ENCODE results near the gene CCDC88C. TPM values are rescaled to one million over a fixed set of nuclear protein-coding genes. Genes with fewer than 3 reads are reported as not detected.
"Not testable (repeated sequence)": the region's sequence is repeated elsewhere in the genome, so short reads cannot be mapped to it uniquely, and the experiment has no call there.

CCDC88C gene
- total RNA-seq, 2 donors from 2014 or later: 32.5 to 54.4 TPM

DNA sequence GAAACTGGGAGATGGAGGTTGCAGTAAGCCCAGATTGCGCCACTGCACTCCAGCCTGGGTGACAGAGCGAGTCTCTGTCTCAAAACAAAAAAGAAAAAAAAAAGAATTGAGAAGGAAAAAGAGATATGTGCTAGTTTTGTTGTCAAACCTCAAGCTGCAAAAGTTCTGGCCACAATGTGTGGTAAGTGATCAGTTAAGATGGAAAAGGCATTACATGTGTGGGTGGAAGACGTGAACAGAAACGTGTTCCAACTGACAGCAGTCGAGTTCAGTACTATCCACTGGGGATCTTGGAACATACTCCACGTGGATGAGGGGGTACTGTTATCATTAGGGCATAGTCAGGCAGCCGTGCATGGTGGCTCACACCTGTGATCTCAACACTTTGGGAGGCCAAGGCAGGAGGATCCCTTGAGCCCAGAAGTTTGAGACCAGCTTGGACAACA, 190.4 kb downstream of the CCDC88C start:
- no peak for DNase-seq (ENCODE audit: low spot score)

GRCh38 chr14:91226360-91226759, 191.3 kb downstream of the CCDC88C start:
- H3K4me1 ChIP-seq (replicated peaks); DNase-seq (ENCODE audit: low spot score); H3K4me3 ChIP-seq; H3K9me3 ChIP-seq; H3K36me3 ChIP-seq; H3K27ac ChIP-seq; H3K27me3 ChIP-seq (replicated peaks; ENCODE audit: insufficient read depth); intact Hi-C loops (cut with DNase I): not testable (repeated sequence)
- 90% methylated on average over 4 of the region's 4 CpGs for WGBS

More for the DNA sequence above, 190.4 kb downstream of the CCDC88C start:
- TF ChIP-seq POLR2AphosphoS5 (IDR thresholded peaks at IDR 0.05) (no peak), CTCF (IDR thresholded peaks at IDR 0.05) (no peak), POLR2A (IDR thresholded peaks at IDR 0.05) (no peak)
- Histone ChIP-seq H3K4me3 (no peak overlapping the region), H3K36me3 (no peaks in the 10 kb centered on the region), H3K27ac (no peak overlapping the region), H3K27me3 (replicated peaks; ENCODE audit: insufficient read depth) (no peaks in the 10 kb centered on the region), H3K4me1 (replicated peaks) (no peaks in the 10 kb centered on the region), H3K9me3 (no peaks in the 10 kb centered on the region)
- WGBS: 81% methylated on average over 7 of the region's 7 CpGs
- intact Hi-C loops (cut with DNase I): no loop called here

- Histone ChIP-seq H3K36me3 (no peaks in the 10 kb centered on the region), H3K4me1 (replicated peaks) (no peaks in the 10 kb centered on the region), H3K27ac (no peak overlapping the region), H3K4me3 (no peak overlapping the region), H3K9me3 (no peaks in the 10 kb centered on the region), H3K27me3 (replicated peaks; ENCODE audit: insufficient read depth) (no peaks in the 10 kb centered on the region)
- WGBS: 93% methylated on average over 7 of the region's 7 CpGs
- no peak for TF ChIP-seq POLR2A (IDR thresholded peaks at IDR 0.05)
- TF ChIP-seq CTCF (IDR thresholded peaks at IDR 0.05): no peak
- TF ChIP-seq POLR2AphosphoS5 (IDR thresholded peaks at IDR 0.05): no peak
- intact Hi-C loops (cut with DNase I): no loop called here
- DNase-seq (ENCODE audit: low spot score): no peak
Measured at GRCh38 chr14:91225025-91225424, 192.6 kb downstream of the CCDC88C start.

DNA sequence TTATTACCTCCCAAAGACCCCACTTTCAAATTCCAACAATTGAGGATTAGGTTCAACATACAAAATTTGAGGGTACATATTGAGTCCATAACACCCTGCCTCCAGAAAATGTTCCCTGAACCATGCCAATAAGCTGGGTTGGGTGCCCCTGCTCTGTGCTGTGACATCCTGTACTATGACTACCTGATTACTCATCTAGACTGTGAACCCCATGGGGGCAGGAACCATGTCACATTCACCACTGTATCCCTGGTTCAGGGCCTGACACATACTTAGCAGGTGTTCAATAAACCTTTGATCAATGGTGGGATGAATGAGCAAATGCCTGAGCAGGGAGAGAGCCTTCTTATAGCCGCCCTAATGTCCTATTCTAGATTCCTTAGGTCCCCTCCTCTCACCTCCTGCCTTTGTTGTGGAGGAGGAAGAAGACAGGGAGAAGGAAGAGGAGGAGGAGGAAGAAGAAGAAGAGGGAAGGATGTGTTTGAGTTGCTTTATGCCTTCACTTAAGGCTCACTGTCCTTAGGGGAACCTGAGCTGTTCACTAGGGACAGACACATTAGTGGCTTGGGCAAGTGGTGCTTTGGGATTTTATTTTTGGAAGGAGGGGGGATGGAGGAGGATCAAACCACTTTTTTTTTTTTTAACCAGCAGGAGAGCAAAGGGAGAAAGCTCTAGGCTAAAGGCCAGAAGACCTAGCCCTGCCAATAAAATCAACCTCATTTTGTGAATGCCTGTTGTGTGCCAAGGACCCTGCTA, 194.4 kb downstream of the CCDC88C start:
- Histone ChIP-seq H3K36me3 (no peaks in the 10 kb centered on the region), H3K27me3 (replicated peaks; ENCODE audit: insufficient read depth) (no peaks in the 10 kb centered on the region), H3K4me1 (replicated peaks) (no peaks in the 10 kb centered on the region), H3K27ac (no peak overlapping the region), H3K4me3 (no peak overlapping the region), H3K9me3 (no peaks in the 10 kb centered on the region)
- no peak for DNase-seq (ENCODE audit: low spot score)
- intact Hi-C loops (cut with DNase I): no loop called here
- 80% methylated on average over 1 of the region's 1 CpG for WGBS
- no peak for TF ChIP-seq CTCF (IDR thresholded peaks at IDR 0.05)
- TF ChIP-seq POLR2AphosphoS5 (IDR thresholded peaks at IDR 0.05): no peak
- no peak for TF ChIP-seq POLR2A (IDR thresholded peaks at IDR 0.05)

Other genes with a start within 250 kb of the CCDC88C start
- 1 to 10 TPM in 1 of 2 donors, under 1 TPM in 1; 0.87 to 3.0 TPM for gene GPR68, start 173.1 kb downstream of the CCDC88C start, total RNA-seq
- gene PPP4R3A, start 92.5 kb upstream of the CCDC88C start, total RNA-seq: 10 to 100 TPM; 63.4 to 97.2 TPM

All from prostate gland (tissue), 2 donors.